GM18867 (cell line): ENCODE results near the gene RASL12.
A peak's percentile ranks its signal among the peaks of the same experiment; 100 is the strongest.
"Not testable (repeated sequence)": the region's sequence is repeated elsewhere in the genome, so short reads cannot be mapped to it uniquely, and the experiment has no call there.

Source experiments
- ATAC-seq: cut with Tn5 transposase; IDR thresholded peaks from one replicate; pipeline ENCODE4 v1.9.1; 2021; ENCODE audit warnings: mild to moderate bottlenecking, moderate library complexity; ENCODE audit not compliant: unreplicated experiment

Gene RASL12

GRCh38 chr15:65032801-65033537 lies 34.8 kb downstream of the RASL12 start:
- peak; percentile 49 for ATAC-seq

- no peak for ATAC-seq
Measured at GRCh38 chr15:65029736-65030208, 38.0 kb downstream of the RASL12 start.

- ATAC-seq: peak; percentile 77
Measured at GRCh38 chr15:65028921-65029735, 38.7 kb downstream of the RASL12 start, which contains the start of gene MTFMT. Gene MTFMT (minus strand): TSS chr15:65029639. CDS start chr15:65029613, 26 bp downstream.

GRCh38 chr15:65028338-65028737 lies 39.5 kb downstream of the RASL12 start:
- ATAC-seq: no peak

DNA sequence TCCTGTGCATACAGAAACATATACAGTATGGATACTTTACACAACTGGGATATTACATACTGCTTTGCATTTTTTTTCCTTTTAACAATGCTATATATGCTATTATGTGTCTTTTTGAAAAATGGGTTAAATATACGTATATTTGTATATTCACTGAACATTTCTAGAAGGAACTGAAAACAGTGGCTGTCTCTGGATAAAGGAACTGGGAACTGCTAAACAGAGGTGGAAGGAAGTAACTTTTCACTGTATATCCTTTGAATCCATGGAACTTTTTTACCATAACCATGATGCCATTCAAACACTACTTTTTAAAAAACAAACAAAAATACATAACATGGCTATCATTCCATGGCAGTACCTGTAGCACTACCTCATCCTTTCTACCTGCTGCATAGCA lies 40.2 kb downstream of the RASL12 start:
- ATAC-seq: no peak

DNA sequence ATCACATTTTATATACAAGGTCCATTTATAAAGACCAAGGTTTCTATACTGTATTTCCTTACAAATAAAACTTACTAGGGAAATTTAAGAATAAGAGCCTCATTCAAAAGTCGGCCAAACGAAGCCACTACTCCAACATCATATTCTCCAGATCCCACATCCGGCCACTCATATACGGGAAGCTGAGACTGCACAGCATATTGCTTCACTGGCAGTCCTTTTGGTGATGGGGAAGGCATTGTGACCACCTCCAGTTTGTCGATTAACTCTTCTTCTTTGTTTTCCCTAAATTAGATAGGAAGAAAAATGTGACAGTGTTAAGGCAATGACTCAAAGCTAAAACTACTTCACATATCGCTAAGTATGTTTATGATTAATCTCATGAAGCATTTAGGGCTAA lies 41.0 kb downstream of the RASL12 start:
- no peak for ATAC-seq

DNA sequence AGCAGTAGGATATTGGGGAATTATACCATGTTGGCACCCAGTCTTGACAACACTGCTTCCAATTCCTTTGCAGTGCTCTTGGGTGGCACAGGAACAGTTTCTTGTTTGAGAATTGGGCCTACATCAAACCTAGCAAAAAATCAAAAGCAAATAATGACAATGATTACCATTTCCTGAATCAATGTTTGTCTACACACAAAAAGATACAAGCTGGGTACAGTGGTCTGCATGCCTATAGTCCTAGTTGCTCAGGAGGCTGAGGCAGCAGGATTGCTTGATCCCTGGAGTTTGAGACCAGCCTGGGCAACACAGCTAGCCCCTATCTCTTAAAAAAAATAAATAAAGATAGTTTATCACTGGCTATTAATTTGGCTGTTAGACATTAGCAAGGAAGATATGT lies 46.3 kb downstream of the RASL12 start:
- no peak for ATAC-seq

GRCh38 chr15:65020419-65020818 lies 47.4 kb downstream of the RASL12 start:
- no peak for ATAC-seq

DNA sequence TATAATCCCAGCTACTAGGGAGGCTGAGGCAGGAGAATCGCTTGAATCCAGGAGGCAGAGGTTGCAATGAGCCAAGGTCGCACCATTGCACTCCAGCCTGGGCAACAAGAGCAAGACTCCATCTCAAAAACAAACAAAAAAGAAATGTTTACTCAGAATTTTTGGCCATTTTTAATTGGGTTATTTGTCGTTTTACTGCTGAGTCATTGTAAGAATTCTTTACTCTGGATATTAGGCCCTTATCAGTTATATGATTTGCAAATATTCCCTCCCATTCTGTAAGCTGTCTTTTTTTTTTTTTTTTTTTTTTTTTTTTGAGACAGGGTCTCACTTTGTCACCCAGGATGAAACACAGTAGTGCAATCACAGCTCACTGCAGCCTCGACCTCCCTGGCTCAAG lies 56.6 kb downstream of the RASL12 start:
- ATAC-seq: not testable (repeated sequence)

DNA sequence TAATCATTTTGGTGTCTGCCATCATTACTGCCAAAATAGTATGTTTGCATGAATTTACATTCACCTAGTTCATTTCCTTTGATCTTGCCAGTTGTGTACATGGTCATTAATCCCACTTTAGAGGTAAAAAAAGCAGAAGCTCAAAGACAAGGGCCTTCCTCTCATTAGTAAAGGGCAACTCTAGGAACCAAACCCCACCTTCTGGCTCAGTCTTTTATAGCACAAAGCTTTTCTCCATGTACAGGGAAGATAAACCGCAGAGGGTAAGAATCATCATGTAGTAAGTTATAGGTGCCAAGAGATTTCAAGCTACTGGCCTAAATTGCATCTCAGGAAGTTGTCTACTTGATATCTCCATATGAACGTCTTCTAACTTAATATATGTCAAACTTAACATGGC lies 58.8 kb downstream of the RASL12 start:
- no peak for ATAC-seq

- no peak for ATAC-seq
Measured at GRCh38 chr15:65006876-65007275, 60.9 kb downstream of the RASL12 start.

GRCh38 chr15:65004993-65005392 lies 62.8 kb downstream of the RASL12 start:
- ATAC-seq: no peak
